DND-41 (cell line): Measurements from ENCODE around the gene MBD4.

Experiments
- EZH2 ChIP-seq: IDR thresholded peaks from 3 replicates; pipeline ENCODE4 v1.6.1; 2012; ENCODE audit warnings: borderline replicate concordance, low read depth, mild to moderate bottlenecking, moderate library complexity, low read length, inconsistent platforms; ENCODE audit not compliant: severe bottlenecking
- TF ChIP-seq, protein P1 (sequence below): IDR thresholded peaks from 2 replicates; pipeline ENCODE4 v1.5.1; 2012; ENCODE audit warnings: borderline replicate concordance, low read length, moderate library complexity, mild to moderate bottlenecking; ENCODE audit not compliant: poor library complexity, severe bottlenecking; ENCODE audit errors: extremely low read depth

DNA sequence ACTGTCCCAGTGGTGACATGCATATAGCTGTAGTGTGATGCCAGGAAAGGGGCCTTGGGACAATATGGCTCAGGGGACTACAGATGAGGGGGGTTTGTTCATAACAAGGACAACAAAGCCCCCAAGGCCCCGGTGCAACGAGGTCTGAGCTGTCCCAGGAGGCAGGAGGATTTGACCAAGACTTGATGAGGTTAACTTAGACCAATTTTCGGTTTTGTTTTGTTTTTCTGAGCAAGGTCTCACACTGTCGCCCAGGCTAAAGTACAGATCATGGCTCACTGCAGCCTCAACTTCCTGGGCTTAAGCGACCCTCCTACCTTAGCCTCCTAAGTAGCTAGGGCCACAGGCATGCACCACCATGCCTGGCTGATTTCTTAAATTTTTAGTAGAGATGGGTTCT is 35.1 kb downstream of the MBD4 start:
- TF ChIP-seq, protein P1, sequence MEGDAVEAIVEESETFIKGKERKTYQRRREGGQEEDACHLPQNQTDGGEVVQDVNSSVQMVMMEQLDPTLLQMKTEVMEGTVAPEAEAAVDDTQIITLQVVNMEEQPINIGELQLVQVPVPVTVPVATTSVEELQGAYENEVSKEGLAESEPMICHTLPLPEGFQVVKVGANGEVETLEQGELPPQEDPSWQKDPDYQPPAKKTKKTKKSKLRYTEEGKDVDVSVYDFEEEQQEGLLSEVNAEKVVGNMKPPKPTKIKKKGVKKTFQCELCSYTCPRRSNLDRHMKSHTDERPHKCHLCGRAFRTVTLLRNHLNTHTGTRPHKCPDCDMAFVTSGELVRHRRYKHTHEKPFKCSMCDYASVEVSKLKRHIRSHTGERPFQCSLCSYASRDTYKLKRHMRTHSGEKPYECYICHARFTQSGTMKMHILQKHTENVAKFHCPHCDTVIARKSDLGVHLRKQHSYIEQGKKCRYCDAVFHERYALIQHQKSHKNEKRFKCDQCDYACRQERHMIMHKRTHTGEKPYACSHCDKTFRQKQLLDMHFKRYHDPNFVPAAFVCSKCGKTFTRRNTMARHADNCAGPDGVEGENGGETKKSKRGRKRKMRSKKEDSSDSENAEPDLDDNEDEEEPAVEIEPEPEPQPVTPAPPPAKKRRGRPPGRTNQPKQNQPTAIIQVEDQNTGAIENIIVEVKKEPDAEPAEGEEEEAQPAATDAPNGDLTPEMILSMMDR = no peak
- no peak for TF ChIP-seq EZH2
